Uterus (tissue), 4 donors: ENCODE data around the gene PRDX1. TPM values are rescaled to one million over a fixed set of nuclear protein-coding genes. Genes with fewer than 3 reads are reported as not detected.

Source experiments
- DNase-seq, 2 donors: peaks; one replicate each; pipeline ENCODE4 v3.0.0-alpha.2; 2019 to 2020
- H3K27ac ChIP-seq, 2 donors: fragments of 200-600 bp; sonication (generic); 1 replicate in 1 of 2; 2 replicates in 1 of 2; pipeline ENCODE4 v1.5.1; 2016 to 2018
- H3K27me3 ChIP-seq, 2 donors: fragments of 200-600 bp; sonication (generic); one replicate each; pipeline ENCODE4 v1.5.1; 2018 to 2019; ENCODE audit warnings: control low read depth in 1 of 2
- H3K36me3 ChIP-seq, 2 donors: fragments of 200-600 bp; sonication (generic); one replicate each; pipeline ENCODE4 v1.5.1; 2019; ENCODE audit warnings: control low read depth in 1 of 2
- H3K4me1 ChIP-seq, 2 donors: fragments of 200-600 bp; sonication (generic); one replicate each; pipeline ENCODE4 v1.5.1; 2018 to 2019; ENCODE audit warnings: control low read depth in 1 of 2
- H3K4me3 ChIP-seq, 2 donors: fragments of 200-600 bp; sonication (generic); 1 replicate in 1 of 2; 2 replicates in 1 of 2; pipeline ENCODE4 v1.5.1; 2018 to 2019; ENCODE audit warnings: mild to moderate bottlenecking in 1 of 2
- H3K9me3 ChIP-seq, 2 donors: fragments of 200-600 bp; sonication (generic); one replicate each; pipeline ENCODE4 v1.5.1; 2019; ENCODE audit warnings: control low read depth in 1 of 2
- CTCF ChIP-seq, 4 experiments: fragments of 200-600 bp in 2 of 4; fragments of 450-650 bp in 2 of 4; sonication (generic) in 2 of 4; IDR thresholded peaks; one replicate each; pipeline ENCODE4 v1.5.1; 2016 to 2019; ENCODE audit warnings: antibody characterized with exemption in 4 of 4, mild to moderate bottlenecking in 2 of 4, moderate library complexity in 1 of 4
- POLR2A ChIP-seq, 2 donors: fragments of 450-650 bp; IDR thresholded peaks; one replicate each; pipeline ENCODE4 v1.6.1; 2016; ENCODE audit warnings: antibody characterized with exemption in 2 of 2, mild to moderate bottlenecking in 1 of 2, moderate library complexity in 1 of 2
- intact Hi-C: fragments of 100-400 bp; cut with DNase I; formaldehyde crosslinking; loops from one replicate; pipeline ENCODE4 v1.15.1; 2023; ENCODE audit warnings: low total_unique reads
- total RNA-seq, 4 donors: library from RNA; depleted of rRNA in 3 of 4; stranded (reverse); fragments of >200 nt in 3 of 4; gene quantifications; one replicate each; pipeline versions ENCODE4 v1.1.0 to v1.2.4, GENCODE V29; 2014 to 2023
- donor health status: DM: yes; HTN: yes; CAD: no.

The PRDX1 gene
- total RNA-seq, 4 donors from 2014 or later = 189 to 253 (median 202) TPM

GRCh38 chr1:45465277-45465676 lies 56.4 kb downstream of the PRDX1 start:
- no peak overlapping the region for H3K4me3 ChIP-seq
- no peak for TF ChIP-seq CTCF (IDR thresholded peaks at IDR 0.05)
- TF ChIP-seq POLR2A (IDR thresholded peaks at IDR 0.05) = no peak
- H3K27me3 ChIP-seq = no peaks in the 10 kb centered on the region
- no peak overlapping the region for H3K27ac ChIP-seq
- no peaks in the 10 kb centered on the region for H3K36me3 ChIP-seq
- no peak for DNase-seq
- no peaks in the 10 kb centered on the region for H3K4me1 ChIP-seq
- intact Hi-C loops = no loop called here
- H3K9me3 ChIP-seq = no peaks in the 10 kb centered on the region

Other genes with a start within 250 kb of the PRDX1 start
- 1 to 10 TPM in 1 of 4 donors, under 1 TPM in 1, not detected in 2; 0.46 to 1.4 TPM for gene HPDL, start 195.0 kb downstream of the PRDX1 start, total RNA-seq
- gene TOE1, start 181.7 kb downstream of the PRDX1 start, total RNA-seq = 10 to 100 TPM; 10.3 to 21.8 (median 14.4) TPM
- 10 to 100 TPM; 12.6 to 49.2 (median 26.3) TPM for gene MUTYH, start 181.4 kb downstream of the PRDX1 start, total RNA-seq
- gene TESK2, start 30.7 kb downstream of the PRDX1 start, total RNA-seq = 1 to 10 TPM in 3 of 4 donors, under 1 TPM in 1; 0.29 to 7.5 (median 2.1) TPM
- gene CCDC163, start 21.8 kb downstream of the PRDX1 start, total RNA-seq = 1 to 10 TPM in 2 of 4 donors, under 1 TPM in 1, not detected in 1; 0.35 to 7.2 (median 3.8) TPM
- 1 to 10 TPM in 2 of 4 donors, under 1 TPM in 1, not detected in 1; 0.26 to 4.5 (median 3.4) TPM for gene MMACHC, start 21.6 kb downstream of the PRDX1 start, total RNA-seq
- 100 to 1,000 TPM in 2 of 4 donors, 10 to 100 TPM in 2; 75.3 to 162 (median 106) TPM for gene AKR1A1, start 28.9 kb upstream of the PRDX1 start, total RNA-seq
- 100 to 1,000 TPM in 2 of 4 donors, 10 to 100 TPM in 2; 40.2 to 125 (median 81.0) TPM for gene NASP, start 62.2 kb upstream of the PRDX1 start, total RNA-seq
- 1 to 10 TPM in 3 of 4 donors, not detected in 1; 1.3 to 3.3 (median 3.2) TPM for gene CCDC17, start 102.2 kb upstream of the PRDX1 start, total RNA-seq
- gene GPBP1L1, start 164.6 kb upstream of the PRDX1 start, total RNA-seq = 100 to 1,000 TPM in 2 of 4 donors, 10 to 100 TPM in 2; 61.2 to 136 (median 109) TPM
- gene TMEM69, start 166.3 kb upstream of the PRDX1 start, total RNA-seq = 10 to 100 TPM; 10.4 to 17.4 (median 13.6) TPM
- 10 to 100 TPM in 2 of 4 donors, 1 to 10 TPM in 2; 1.2 to 25.6 (median 13.6) TPM for gene IPP, start 228.8 kb upstream of the PRDX1 start, total RNA-seq